Neural progenitor cell (in vitro differentiated cells): ENCODE results near the gene MTFR1L.

Experiments used
- CTCF ChIP-seq: fragments of 200-600 bp; sonication (generic); IDR thresholded peaks from 2 replicates; pipeline ENCODE4 v1.5.1; 2017; ENCODE audit warnings: antibody characterized with exemption, mild to moderate bottlenecking
- EZH2 ChIP-seq: fragments of 200-600 bp; sonication (generic); IDR thresholded peaks from 2 replicates; pipeline ENCODE4 v1.6.1; 2017; ENCODE audit warnings: antibody characterized with exemption, mild to moderate bottlenecking, moderate library complexity
- EZH2phosphoT487 ChIP-seq: fragments of 200-600 bp; sonication (generic); IDR thresholded peaks from 2 replicates; pipeline ENCODE4 v1.6.1; 2017; ENCODE audit warnings: antibody characterized with exemption

- TF ChIP-seq CTCF (no peak), EZH2 (no peak), EZH2phosphoT487 (no peak)
Observed at GRCh38 chr1:25809929-25810328, 9.8 kb upstream of the MTFR1L start.
